Keratinocyte (primary cell): ENCODE measurements around the gene FANK1. TPM values are rescaled to one million over a fixed set of nuclear protein-coding genes. Genes with fewer than 3 reads are reported as not detected.

Experiments used
- DNase-seq: peaks from one replicate; pipeline ENCODE4 v3.0.0-alpha.2; 2011; ENCODE audit warnings: low read depth, missing footprints, low spot score
- FAIRE-seq: peaks from 2 replicates; lab custom pipeline; 2011; peaks lifted over from hg19 to GRCh38; lab: Jason Lieb, UNC
- H2AFZ ChIP-seq: 2 replicates; pipeline ENCODE4 v1.6.0; 2012; ENCODE audit warnings: low read length, control low read depth, inconsistent platforms; ENCODE audit not compliant: control insufficient read depth
- H3K27ac ChIP-seq: 2 replicates; pipeline ENCODE4 v1.5.1; 2011; ENCODE audit warnings: low read length; ENCODE audit not compliant: control insufficient read depth, insufficient read depth
- H3K27me3 ChIP-seq: 3 replicates; pipeline ENCODE4 v1.6.0; 2011; ENCODE audit warnings: low read length; ENCODE audit not compliant: control insufficient read depth, insufficient read depth; ENCODE audit errors: extremely low read depth
- H3K36me3 ChIP-seq, 2 experiments: 2 replicates in 1 of 2; 3 replicates in 1 of 2; pipeline ENCODE4 v1.5.1; 2011; ENCODE audit warnings: low read length in 2 of 2, mild to moderate bottlenecking in 1 of 2; ENCODE audit not compliant: control insufficient read depth in 2 of 2, insufficient read depth in 2 of 2; ENCODE audit errors: extremely low read depth in 1 of 2
- H3K4me1 ChIP-seq: 3 replicates; pipeline ENCODE4 v1.5.1; 2011; ENCODE audit warnings: low read length; ENCODE audit not compliant: control insufficient read depth, insufficient read depth; ENCODE audit errors: extremely low read depth
- H3K4me2 ChIP-seq: 3 replicates; pipeline ENCODE4 v1.6.0; 2011; ENCODE audit warnings: low read depth, low read length; ENCODE audit not compliant: control insufficient read depth, insufficient read depth; ENCODE audit errors: extremely low read depth
- H3K4me3 ChIP-seq, 3 experiments: fragments of 200-600 bp in 1 of 3; sonication (generic) in 1 of 3; 2 replicates in 2 of 3; 3 replicates in 1 of 3; pipeline ENCODE4 v1.5.1; 2011 to 2016; ENCODE audit warnings: low read length in 3 of 3, mild to moderate bottlenecking in 3 of 3, control low read depth in 2 of 3, inconsistent platforms in 1 of 3, low read depth in 1 of 3, mixed read lengths in 1 of 3, mixed run types in 1 of 3, moderate library complexity in 1 of 3; ENCODE audit not compliant: control insufficient read depth in 2 of 3, insufficient read depth in 2 of 3; ENCODE audit errors: extremely low read depth in 1 of 3
- H3K79me2 ChIP-seq: 2 replicates; pipeline ENCODE4 v1.6.0; 2012; ENCODE audit warnings: low read length; ENCODE audit not compliant: control insufficient read depth, insufficient read depth
- H3K9ac ChIP-seq: 3 replicates; pipeline ENCODE4 v1.6.0; 2011; ENCODE audit warnings: low read length; ENCODE audit not compliant: control insufficient read depth, insufficient read depth; ENCODE audit errors: extremely low read depth
- H3K9me1 ChIP-seq: 3 replicates; pipeline ENCODE4 v1.6.0; 2011; ENCODE audit warnings: low read length; ENCODE audit not compliant: control insufficient read depth, insufficient read depth; ENCODE audit errors: extremely low read depth
- H3K9me3 ChIP-seq: 2 replicates; pipeline ENCODE4 v1.5.1; 2012; ENCODE audit warnings: low read depth, low read length; ENCODE audit not compliant: control insufficient read depth
- H4K20me1 ChIP-seq: 3 replicates; pipeline ENCODE4 v1.6.0; 2011; ENCODE audit warnings: low read length; ENCODE audit not compliant: control insufficient read depth, insufficient read depth; ENCODE audit errors: extremely low read depth
- EZH2 ChIP-seq: IDR thresholded peaks from one replicate; pipeline ENCODE4 v1.6.1; 2012; ENCODE audit warnings: inconsistent platforms, mild to moderate bottlenecking, low read length, moderate library complexity
- dilution Hi-C: fragments of 300-500 bp; cut with MboI; formaldehyde crosslinking; loops from one replicate; pipeline ENCODE4 v1.7.0; 2020; ENCODE audit warnings: low sequenced_read_pairs; ENCODE audit not compliant: extremely low pct_ligation_motif_present
- polyA plus RNA-seq, 5 experiments: library from polyadenylated mRNA; depleted of rRNA in 3 of 5; stranded (reverse) in 3 of 5; stranded (forward) in 1 of 5; unstranded in 1 of 5; fragments of >200 nt; gene quantifications; 1 replicate in 1 of 5; 2 replicates in 3 of 5; 3 replicates in 1 of 5; pipeline versions ENCODE4 v1.2.1 to v1.2.3, GENCODE V29; 2011 to 2012; ENCODE audit warnings: missing spikeins in 2 of 5, low read depth in 1 of 5, low replicate concordance in 1 of 5
- TF ChIP-seq, protein P1 (sequence below), 3 experiments: IDR thresholded peaks in 1 of 3; conservative IDR thresholded peaks in 1 of 3; optimal IDR thresholded peaks in 1 of 3; 2 replicates in 2 of 3; 3 replicates in 1 of 3; pipeline versions ENCODE3 to v1.5.1; 2011; ENCODE audit warnings: low read length in 3 of 3, mild to moderate bottlenecking in 3 of 3, moderate library complexity in 2 of 3, control low read depth in 1 of 3, inconsistent platforms in 1 of 3; ENCODE audit not compliant: insufficient read depth in 2 of 3; ENCODE audit errors: extremely low read depth in 1 of 3

The FANK1 gene
- polyA plus RNA-seq, 1 donor (not counting 4 experiments of a cell fraction or from before 2014, with no cell fraction given), result 13.4 TPM

DNA sequence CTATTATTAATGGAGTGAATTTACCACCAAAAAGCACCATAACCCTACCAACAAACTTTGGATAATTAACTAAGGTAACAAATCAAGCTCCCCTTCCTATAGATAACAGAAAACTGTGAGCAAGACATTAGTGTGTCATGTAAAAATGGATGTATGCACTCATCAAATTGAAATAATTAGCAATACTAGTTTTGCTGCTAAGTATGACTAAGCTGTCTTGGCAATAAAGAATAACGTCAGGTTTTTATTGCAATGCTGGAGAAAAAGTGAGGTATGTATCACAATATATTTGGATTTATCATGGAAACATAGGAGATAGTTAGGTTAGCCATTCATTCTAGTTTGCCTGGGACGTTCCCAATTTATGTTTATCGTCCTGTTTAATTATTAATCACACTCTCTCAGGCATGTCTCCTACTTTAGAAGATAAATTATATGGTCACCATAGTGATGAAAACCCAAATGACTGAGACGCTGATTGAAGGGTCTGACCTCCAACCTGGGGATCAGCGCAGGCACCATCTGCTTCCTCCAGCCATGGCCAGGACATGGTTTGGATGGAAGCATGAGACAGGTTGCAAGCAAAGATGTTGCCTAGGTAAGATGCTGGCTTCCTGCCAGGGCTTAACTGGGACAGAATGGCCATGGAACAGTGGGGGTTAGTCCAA, 125.6 kb downstream of the FANK1 start:
- Histone ChIP-seq H3K9ac (no peak overlapping the region), H3K27me3 (no peaks in the 10 kb centered on the region), H3K9me3 (no peaks in the 10 kb centered on the region), H3K36me3 (no peaks in the 10 kb centered on the region), H3K79me2 (no peaks in the 10 kb centered on the region), H3K27ac (no peak overlapping the region), H3K4me1 (no peaks in the 10 kb centered on the region), H3K9me1 (no peaks in the 10 kb centered on the region), H3K4me3 (no peak overlapping the region), H4K20me1 (no peaks in the 10 kb centered on the region), H2AFZ (no peak overlapping the region), H3K4me2 (no peak overlapping the region)
- FAIRE-seq (no peak), DNase-seq (no peak)
- dilution Hi-C loops, result no loop called here
- no peak for TF ChIP-seq EZH2
- TF ChIP-seq, protein P1, sequence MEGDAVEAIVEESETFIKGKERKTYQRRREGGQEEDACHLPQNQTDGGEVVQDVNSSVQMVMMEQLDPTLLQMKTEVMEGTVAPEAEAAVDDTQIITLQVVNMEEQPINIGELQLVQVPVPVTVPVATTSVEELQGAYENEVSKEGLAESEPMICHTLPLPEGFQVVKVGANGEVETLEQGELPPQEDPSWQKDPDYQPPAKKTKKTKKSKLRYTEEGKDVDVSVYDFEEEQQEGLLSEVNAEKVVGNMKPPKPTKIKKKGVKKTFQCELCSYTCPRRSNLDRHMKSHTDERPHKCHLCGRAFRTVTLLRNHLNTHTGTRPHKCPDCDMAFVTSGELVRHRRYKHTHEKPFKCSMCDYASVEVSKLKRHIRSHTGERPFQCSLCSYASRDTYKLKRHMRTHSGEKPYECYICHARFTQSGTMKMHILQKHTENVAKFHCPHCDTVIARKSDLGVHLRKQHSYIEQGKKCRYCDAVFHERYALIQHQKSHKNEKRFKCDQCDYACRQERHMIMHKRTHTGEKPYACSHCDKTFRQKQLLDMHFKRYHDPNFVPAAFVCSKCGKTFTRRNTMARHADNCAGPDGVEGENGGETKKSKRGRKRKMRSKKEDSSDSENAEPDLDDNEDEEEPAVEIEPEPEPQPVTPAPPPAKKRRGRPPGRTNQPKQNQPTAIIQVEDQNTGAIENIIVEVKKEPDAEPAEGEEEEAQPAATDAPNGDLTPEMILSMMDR (optimal IDR thresholded peaks at IDR 0.05 in 1 of 3, IDR thresholded peaks at IDR 0.05 in 1 of 3, conservative IDR thresholded peaks at IDR 0.05 in 1 of 3; ENCODE audit: extremely low read depth in 1 of 3, insufficient read depth in 2 of 3, low read length in 3 of 3), result no peak

- Histone ChIP-seq H3K27me3 (no peaks in the 10 kb centered on the region), H3K36me3 (no peaks in the 10 kb centered on the region), H4K20me1 (no peaks in the 10 kb centered on the region), H3K4me1 (no peaks in the 10 kb centered on the region), H3K4me2 (no peak overlapping the region), H3K79me2 (no peaks in the 10 kb centered on the region), H3K9me3 (no peaks in the 10 kb centered on the region), H3K27ac (no peak overlapping the region), H3K4me3 (no peak overlapping the region), H2AFZ (no peak overlapping the region), H3K9me1 (no peaks in the 10 kb centered on the region), H3K9ac (no peak overlapping the region)
- no peak for TF ChIP-seq EZH2
- TF ChIP-seq, protein P1 (optimal IDR thresholded peaks at IDR 0.05 in 1 of 3, IDR thresholded peaks at IDR 0.05 in 1 of 3, conservative IDR thresholded peaks at IDR 0.05 in 1 of 3; ENCODE audit: extremely low read depth in 1 of 3, insufficient read depth in 2 of 3, low read length in 3 of 3), result no peak
- FAIRE-seq, result no peak
- DNase-seq, result no peak
- dilution Hi-C loops, result no loop called here
Observed at GRCh38 chr10:126022841-126023240, 126.5 kb downstream of the FANK1 start.
